SHP77 treated with DMSO at 0.1 percent for 48 hours (cell line): ENCODE data around the gene PKD1L1.
"Not testable (repeated sequence)": the region's sequence is repeated elsewhere in the genome, so short reads cannot be mapped to it uniquely, and the experiment has no call there.

Experiments
- DNase-seq: peaks from one replicate; lab custom pipeline; 2025; lab: John Stamatoyannopoulos, UW

PKD1L1 gene

GRCh38 chr7:47794016-47794415 is 154.2 kb downstream of the PKD1L1 start:
- DNase-seq: no peak

GRCh38 chr7:47793186-47793585 is 155.1 kb downstream of the PKD1L1 start:
- not testable (repeated sequence) for DNase-seq

- peak; percentile 26 for DNase-seq
These were observed 155.6 kb downstream of the PKD1L1 start for GRCh38 chr7:47792521-47793121.

- no peak for DNase-seq
These were observed 156.6 kb downstream of the PKD1L1 start for GRCh38 chr7:47791682-47792081.

DNA sequence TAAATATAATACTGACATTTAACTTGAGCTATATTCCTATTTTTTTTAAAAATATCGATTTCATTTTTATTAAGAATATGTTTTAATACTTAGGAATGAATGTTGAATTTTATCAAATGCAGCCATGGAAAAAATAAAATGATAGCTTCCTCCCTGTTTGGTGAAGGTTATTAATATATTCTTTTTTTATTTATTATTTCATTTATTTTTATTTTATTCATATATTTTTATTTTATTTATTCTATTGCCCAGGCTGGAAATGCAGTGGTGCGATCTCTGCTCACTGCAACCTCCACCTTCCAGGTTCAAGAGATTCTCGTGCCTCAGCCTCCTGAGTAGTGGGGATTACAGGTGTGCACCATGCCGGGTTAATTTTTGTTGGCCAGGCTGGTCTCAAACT is 160.2 kb downstream of the PKD1L1 start:
- DNase-seq: no peak

DNA sequence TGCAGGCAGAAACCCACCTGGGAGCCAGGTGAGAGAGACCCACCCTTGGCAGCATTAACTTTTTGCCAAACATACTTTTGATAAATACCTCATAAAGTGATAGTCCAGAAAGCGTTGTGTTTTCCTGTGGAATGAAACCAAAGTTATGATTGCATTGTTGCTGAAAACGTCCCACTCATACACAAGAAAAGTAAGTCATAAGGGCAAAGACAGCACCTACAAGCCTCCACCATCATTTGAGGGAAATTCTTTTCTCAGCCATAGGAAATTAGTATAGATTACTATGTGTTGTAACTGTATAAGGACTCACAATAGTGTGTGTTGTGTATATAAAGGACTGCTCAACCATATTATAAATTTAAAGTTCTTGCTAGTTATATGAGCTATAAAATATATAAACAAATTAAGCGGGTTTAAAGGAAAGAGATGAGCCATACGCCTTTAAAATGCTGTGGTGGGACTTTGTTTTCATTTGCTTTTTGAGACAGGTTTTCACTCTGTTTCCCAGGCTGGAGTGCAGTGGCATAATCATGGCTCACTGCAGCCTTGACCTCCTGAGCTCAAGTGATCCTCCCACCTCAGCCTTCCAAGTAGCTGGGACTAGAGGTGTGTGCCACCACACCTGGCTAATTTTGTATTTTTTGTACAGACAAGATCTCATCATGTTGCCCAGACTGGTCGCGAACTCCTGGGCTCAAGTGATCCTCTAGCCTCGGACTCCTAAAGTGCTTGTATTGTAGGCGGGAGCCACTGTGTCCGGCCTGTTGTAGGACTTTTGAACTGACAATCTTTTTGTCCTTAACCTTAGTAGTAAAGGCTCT is 160.8 kb downstream of the PKD1L1 start:
- DNase-seq: no peak

DNA sequence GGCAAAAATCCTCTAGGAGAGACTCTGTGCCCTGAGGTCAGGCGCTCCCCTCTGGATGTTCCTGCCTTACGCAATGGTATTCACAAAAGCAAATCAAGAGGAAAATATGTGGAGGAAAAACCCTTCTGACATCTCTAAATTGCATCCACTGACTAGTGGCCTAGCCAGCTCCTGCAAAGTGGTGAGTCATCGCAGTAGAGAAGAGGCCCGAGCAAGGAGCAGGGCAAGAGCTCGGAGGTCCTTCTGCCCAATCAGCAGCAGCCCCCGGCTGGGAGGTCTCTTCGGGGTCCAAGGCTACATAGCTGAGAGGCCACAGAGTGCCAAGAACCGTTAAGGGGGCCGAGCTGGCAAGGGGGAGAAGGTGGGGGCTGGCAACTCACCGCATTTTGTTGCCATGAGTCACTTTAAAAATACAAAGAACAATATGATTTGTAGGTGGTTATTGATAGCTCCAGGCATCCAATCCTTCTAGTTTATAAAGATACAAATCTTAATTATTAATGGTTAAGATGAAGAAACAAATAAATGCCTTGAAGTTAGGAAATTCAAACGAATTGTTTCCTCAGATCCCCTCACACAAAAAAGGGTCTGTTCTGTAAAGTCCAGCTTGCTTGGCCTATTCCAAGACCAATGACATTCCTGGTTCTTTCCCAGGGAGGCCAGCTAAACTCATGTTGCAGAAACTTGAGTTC is 161.6 kb downstream of the PKD1L1 start:
- peak; percentile 30 for DNase-seq

DNA sequence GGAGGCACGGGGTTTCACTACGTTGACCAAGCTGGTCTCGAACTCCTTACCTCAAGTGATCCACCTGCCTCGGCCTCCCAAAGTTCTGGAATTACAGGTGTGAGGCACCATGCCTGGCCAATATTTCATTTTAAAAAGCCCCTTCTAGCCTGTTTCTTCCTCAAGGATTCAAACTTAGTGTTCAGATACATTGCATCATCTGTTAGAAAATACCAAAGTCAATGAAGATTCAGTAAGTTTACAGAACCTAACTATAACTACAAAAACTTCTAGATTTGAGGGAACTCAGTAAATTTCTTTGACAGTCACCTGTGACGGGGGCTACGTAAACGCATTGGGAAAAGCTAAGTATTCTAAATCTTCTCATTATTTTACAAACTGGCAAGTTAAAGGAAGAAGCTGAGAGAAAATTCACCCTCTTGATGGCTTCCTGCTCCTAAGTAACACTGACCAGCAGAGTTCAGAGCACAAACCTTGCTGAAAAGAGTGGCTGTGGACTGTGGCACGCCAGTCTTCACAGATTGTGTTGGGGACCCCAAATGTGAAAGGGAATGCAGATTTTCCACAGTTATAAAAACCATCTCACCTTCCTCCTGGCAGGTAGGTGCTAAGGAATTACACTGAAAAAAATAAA is 162.2 kb downstream of the PKD1L1 start:
- no peak for DNase-seq

- DNase-seq: no peak
These were observed 164.6 kb downstream of the PKD1L1 start for GRCh38 chr7:47783456-47784223.

DNA sequence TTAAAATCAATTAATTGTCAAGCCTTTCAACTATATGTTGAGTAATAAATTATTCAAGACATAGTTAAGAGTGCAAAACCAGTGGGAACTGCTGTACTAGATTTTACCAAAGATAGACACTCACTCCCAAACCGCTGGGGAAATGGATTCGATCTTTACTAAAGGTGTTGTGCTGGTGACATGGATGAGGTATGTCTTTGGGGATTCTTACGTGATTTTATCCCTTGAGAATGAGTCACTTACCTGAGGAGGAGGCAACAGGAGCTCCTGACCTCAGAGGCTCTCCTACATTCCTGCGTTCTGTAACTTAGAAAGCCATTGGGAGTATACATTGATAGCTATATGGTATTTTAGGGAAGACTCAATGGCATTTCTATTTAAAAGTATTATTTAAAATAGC is 165.5 kb downstream of the PKD1L1 start:
- DNase-seq: no peak

GRCh38 chr7:47782022-47782421 is 166.2 kb downstream of the PKD1L1 start:
- no peak for DNase-seq

DNA sequence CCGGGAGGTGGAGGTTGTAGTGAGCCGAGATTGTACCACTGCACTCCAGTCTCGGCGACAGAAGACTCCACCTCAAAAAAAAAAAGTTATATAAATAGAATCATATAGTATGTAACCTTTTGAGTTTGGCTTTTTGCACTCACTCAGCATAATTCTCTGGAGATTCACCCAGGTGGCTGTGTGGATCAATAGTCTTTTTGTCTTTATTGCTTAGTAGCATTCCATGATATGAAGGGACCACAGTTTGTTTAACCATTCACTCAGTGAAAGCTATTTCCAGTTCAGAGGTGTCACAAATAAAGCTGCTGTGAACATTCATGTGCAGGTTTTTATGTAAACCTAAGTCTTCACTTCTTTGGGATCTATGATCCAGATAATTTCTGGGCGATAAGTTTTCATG is 167.7 kb downstream of the PKD1L1 start:
- no peak for DNase-seq

DNA sequence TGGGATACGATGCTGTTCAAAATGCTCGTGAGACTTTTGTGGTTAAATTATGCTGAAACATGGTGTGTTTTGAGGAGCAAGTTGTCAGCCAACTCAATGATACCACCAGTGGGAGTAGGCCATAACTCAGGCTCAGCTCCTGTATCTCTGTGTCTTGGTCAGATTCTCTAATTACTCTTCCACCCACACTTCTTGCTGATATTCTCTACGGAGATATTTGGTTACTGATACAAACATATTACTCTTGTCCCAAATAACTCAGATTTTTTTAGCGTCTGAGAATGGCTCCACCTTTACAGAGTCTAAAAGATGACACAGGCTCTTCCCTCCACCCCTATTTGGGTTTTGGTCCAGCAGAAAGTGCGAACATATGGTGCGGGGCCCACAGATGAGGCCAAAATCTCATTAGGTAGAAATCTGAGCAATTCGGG is 168.9 kb downstream of the PKD1L1 start:
- DNase-seq: no peak

GRCh38 chr7:47778153-47778661 is 170.1 kb downstream of the PKD1L1 start:
- no peak for DNase-seq

DNA sequence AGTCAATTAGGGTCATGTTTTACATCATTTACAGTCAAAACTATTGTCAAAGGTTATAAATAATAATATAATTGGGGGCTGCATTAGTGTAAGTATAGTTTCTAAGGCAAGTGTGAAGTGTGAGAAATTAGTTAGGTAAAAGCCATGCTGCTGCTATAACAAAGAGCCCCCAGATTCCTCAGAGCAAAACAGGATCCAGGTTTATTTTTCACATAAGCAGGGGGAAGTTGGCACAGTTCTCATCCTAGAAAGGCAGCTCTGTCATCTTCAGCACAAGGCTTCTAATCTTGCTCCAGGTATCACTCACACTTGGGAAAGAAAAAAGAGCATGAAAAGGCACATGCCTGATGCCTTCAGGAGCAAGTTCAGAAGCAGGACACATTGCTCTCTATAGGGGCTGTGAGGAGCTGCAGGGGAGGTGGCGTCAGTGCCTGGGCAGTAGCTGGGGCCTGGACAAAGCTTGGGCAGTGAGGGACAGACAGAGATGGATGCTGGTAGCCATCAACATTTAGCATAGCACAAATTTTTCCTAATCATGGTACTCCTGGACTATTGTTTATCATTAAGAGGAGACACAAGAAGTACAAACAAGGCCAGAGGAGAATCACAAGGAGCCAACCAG is 170.6 kb downstream of the PKD1L1 start:
- DNase-seq: no peak

DNA sequence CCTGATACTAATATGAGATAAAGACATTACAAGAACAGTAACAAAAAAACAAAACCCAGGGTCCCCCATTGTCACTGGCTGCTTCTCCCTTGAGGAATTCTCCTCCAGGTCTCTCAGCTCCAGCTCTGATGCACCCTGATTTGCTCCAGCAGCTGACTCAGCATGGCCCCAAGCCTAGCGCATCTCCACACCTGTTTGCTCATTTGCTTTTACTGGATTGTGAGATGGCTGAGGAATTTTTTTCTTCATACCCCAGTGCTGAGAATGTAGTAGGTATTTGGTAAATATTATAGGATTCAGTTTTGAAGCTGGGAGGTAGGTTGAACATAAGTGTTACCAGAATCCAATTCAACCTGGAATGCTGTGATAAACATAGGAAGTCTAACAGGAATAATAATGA is 171.9 kb downstream of the PKD1L1 start:
- DNase-seq: no peak

DNA sequence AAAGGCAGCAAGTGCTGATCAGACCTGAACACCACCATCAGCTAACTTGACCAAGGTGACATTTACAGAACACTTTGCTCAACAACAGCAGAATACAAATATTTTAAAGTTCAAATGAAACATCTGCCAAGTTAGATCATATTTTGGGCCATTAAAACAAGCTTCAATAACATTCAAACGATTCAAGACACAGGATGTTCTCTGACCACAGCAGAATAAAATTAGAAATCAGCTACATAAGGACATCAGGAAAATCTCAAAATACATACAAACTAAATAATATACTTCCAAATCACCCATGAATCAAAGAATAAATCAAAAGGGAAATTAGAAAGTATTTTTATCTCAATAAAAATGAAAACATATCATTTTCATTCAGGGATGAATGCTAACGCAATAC is 173.0 kb downstream of the PKD1L1 start:
- no peak for DNase-seq

DNA sequence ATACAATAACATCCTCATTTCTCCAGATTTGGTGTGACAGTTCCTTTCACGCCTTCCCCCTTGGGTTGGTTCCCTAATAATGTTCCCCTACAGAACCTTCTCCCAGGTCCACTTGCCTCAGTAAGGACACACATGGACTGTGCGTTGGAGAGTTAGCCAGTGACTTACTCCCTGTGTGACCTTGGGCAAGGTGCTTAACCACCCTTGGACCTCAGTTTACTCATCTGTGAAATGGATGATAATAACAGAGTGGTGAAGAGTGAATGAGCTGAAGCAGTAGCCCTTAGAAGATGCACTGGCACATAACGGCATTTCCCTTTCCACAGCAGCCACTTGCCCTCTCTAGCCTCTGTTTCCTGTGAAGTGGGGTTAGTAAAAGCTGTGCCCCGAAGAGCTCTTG is 175.8 kb downstream of the PKD1L1 start:
- no peak for DNase-seq

GRCh38 chr7:47771990-47772360 is 176.3 kb downstream of the PKD1L1 start:
- no peak for DNase-seq

DNA sequence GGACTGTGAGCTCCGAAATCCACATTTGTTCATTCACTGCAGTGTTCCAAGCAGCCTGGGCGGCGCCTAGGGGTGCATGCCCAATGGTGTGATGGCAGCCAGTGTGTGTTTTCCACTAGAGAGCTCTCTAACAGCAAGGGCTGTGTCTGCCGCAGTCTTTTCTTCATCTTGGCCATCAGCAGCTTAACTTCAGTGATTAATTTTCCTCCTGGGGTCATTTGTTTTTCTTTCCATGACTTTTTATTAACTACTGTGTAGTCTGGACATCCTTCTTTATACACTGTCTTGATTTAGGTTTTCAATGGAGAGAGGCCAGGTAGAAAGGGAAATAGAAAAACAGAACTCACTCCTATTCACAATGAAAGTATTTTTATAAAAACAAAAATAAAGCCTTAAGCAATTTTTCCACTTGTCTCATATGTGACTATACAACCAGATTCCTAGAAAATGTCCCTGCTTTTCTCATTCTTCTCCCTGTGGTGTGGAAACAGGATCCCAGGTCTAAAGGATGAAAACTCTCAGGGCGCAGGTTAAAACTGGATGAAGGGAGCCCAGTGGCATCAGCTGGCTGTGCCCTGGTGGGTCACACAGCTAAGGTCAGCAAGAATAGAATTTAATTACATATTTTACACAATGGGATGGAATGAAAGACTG is 176.8 kb downstream of the PKD1L1 start:
- DNase-seq: no peak

- DNase-seq: no peak
These were observed 182.1 kb downstream of the PKD1L1 start for GRCh38 chr7:47766126-47766525.
